NCI-H2081 treated with DMSO at 0.1 percent for 48 hours (cell line): ENCODE measurements around the gene SCUBE1.
A peak's percentile ranks its signal among the peaks of the same experiment; 100 is the strongest.

Experiments
- DNase-seq: peaks from one replicate; lab custom pipeline; 2025; lab: John Stamatoyannopoulos, UW

Gene SCUBE1

DNA sequence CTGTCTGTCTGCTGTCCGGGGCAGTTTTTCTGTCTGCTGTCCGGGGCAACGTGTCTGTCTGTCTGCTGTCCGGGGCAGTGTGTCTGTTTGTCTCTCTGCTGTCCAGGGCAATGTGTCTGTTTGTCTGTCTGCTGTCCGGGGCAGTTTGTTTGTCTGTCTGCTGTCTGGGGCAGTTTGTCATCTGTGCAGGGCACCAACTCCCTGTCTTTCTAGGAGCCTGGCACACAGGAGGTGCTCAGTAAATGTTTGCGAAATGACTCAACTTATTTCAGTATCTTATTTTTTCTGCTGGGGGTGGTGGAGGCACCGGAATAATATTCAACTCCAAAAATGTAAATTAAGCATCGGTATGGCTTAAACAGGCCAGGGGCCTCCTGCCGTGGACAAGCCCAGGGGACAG lies 144.2 kb downstream of the SCUBE1 start:
- DNase-seq, result no peak

DNA sequence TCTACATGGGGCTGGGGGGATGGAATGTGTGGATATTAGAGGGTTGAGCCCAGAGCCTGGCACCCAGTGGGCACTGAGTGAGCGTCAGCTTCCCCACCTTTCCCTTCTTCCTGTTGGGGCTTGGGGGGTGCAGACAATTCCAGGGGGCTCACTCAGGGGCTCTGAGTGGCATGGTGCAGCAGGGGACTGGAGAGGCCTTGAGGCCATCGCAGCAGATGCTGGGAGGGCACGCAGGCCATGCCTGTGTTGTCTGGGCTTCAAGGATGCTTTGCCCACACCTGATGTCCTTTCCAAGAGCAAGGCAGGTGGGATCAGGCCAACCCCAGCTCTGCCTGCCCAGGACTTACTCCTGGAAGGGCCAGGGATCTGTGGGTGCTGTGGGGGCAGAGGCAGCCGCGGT lies 145.0 kb downstream of the SCUBE1 start:
- DNase-seq, result no peak

GRCh38 chr22:43197271-43197941 lies 145.8 kb downstream of the SCUBE1 start:
- no peak for DNase-seq

DNA sequence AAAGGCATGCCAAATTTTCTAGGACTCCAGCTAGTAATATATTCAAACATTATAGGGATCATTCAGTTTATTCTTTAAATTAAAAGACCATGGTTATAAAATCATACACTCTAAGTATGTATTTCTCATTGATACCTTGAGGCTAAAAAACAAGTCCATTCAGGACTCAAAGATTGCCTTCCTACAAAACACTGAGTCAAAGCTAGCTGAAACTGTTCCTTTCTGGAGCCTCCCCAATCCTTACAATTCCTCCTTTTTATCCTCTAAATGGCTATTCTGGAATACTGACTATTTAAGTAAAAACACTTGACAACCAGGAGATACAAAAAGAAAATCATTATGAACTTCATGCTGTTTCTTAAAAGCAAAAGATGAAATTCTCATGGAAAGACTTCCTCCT lies 151.3 kb downstream of the SCUBE1 start:
- DNase-seq, result no peak

GRCh38 chr22:43188829-43189545 lies 154.2 kb downstream of the SCUBE1 start:
- no peak for DNase-seq

DNA sequence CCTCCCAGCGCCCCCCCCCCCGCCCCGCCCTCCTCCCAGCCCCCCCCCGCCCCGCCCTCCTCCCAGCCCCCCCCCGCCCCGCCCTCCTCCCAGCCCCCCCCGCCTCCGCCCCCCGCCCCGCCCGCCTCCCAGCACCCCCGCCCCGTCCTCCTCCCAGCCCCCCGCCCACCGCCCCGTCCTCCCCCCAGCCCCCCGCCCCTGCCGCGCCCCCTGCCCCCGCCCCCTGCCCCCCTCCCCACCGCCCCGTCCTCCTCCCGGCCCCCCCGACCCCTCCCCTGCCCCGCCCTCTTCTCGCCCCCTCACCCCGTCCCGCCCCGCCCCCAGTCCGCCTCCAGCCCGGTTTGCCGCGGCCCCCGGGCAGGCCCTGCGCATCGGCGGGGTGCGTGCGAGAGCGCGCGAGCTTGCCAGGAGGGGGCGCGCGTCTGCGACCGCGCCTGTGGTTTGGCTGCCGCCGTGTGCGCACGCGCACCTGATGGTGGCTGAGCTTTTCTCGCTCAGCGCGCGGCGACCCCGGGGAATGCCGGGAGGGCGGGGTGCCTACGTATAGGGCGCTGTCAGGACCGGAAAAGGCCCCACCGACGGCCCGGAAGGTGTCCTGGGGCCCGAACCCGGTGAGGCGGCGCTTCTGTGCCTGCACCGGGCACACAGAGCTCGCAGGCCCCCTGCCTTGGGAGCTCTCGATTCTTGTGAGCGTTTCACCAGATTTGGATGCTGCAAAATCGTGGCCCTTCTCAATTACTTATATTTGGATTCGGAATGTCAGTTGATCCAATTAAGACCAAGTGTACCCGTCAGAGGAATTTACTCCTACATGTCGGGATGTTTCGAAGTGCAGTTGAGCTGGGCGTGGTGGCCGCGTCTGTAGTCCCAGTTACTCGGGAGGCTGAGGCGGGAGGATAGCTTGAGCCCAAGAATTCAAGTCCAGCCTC lies 155.7 kb downstream of the SCUBE1 start:
- peak; percentile 74 for DNase-seq

GRCh38 chr22:43186272-43187170 lies 156.7 kb downstream of the SCUBE1 start, which contains the start of gene TTLL12:
TTLL12 (minus strand) TSS chr22:43187134; CDS start chr22:43187069, 65 bp downstream.
- no peak for DNase-seq

DNA sequence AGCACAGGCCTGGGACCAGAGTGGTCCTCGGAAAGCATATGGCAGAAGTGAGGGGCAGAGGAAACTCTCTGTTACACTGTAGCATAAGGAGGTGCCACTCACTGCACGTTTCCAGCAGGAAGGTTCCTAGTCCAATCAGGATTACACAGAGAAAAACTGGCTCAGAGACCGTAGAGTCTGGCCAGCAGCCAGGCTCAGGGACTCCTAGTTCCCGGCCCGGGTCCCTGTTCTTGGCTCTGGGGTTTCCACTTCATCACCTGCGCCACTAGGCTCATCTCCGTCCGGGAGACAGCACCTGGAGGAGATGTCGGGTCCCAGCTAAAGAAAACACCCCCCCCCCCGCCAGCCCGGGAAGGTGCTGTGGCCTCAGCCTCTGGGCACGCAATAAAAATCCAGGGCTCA lies 157.3 kb downstream of the SCUBE1 start:
- DNase-seq, result no peak

DNA sequence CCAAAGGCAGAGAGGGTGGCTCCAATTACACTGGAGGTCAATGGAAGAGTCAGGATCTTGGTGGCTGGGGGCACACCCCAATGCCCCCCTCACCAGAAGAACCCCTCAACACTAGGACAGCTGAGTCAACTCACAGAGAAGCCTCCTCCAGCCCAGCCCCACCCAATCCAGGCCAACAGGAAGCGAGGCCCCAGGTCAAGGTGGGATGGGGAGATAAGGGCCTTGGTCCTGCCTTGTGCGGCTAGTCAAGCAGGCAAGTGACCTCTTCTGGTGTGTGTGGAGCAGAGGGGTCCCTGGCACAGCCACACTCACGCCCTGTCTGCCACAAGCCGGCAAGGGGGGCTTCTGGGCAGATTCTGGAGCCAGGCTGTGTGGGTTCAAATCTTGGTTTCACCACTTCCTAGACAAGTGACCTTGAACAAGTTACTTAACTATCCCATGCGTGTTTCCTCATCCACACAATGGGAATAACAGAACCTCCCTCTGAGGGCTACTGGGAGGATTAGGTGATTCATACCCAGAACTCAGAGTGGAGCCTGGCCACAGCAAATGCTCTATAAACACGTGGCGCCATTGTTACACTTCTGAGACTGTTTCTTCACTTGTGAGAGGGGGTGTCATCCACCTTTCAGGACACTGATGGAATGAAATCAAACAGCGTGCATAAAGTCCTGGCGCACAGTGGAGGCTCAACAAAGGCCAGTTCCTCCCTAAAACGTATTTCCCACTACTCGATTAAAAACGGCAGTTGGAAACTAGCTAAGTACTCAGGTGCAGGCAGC lies 159.5 kb downstream of the SCUBE1 start:
- DNase-seq, result no peak

- DNase-seq, result no peak
These were observed 160.4 kb downstream of the SCUBE1 start for GRCh38 chr22:43182726-43183125.

DNA sequence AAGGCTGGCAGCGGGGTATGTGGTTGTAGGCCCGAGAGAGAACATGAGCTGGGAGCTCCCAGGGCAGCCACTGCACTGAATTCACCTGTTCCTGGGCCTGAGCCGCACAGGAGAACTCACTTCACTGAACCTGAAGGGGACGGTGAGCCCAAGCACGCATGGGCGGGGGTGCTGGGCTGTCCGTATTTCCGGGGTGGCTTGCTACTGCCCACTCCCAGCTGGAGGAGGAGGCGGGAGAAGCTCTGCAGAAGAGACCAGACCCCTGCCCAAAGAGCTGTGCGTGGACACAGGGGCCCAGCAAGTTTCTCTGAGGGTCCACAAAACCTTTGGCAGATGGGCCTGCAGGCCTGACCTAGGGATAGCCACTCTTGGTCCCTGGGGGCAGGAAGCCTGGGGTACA lies 161.1 kb downstream of the SCUBE1 start:
- no peak for DNase-seq

DNA sequence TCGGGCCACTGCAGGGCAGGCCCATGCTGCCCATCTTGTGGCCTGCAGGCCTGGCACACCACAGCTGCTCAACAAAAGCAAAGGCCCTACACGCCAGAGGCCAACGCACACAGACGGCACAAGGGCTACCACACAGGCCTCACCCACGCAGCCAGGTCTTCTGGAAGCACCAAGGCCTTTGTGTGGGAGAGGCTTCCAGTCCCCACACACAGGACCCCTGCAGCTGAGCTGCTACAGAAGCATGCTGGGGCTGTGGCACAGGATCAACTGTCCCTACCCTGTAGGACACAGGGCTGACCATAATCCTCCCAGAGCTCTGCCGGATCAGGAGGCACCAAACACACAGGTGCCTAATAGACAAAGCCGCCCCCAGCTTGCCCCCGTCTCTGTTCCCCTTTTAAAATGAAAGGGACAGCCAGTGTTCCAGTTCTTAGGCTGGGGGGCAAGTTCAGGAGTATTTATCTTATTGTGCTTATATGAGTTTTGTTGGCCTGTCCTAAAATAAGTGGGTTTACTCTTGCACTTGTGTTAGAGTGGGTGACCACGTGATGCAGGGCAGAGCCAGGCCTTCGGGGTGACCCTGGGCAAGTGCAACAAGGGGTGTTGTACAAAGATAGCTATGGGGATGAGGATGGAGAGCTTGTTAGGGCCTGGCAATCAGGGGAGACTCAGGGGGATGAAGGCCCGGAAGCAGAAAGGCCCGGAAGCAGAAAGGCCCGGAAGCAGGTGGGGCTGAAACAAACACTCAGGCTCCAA lies 161.7 kb downstream of the SCUBE1 start:
- DNase-seq, result no peak

- DNase-seq, result no peak
These were observed 162.5 kb downstream of the SCUBE1 start for GRCh38 chr22:43180670-43181069.

DNA sequence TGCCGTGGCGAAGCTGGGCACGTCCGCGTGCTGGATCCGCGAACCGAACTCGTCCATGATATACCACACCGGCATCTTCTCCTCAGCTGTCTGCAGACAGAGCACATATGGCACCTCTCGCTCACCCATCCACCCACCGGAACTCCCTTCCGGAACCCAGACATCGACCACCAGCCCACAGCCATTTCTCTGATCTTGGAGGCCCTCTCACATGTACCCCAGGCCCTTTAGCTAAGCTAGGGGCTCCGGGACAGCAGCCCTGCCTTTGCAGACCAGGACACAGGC lies 163.3 kb downstream of the SCUBE1 start:
- no peak for DNase-seq

DNA sequence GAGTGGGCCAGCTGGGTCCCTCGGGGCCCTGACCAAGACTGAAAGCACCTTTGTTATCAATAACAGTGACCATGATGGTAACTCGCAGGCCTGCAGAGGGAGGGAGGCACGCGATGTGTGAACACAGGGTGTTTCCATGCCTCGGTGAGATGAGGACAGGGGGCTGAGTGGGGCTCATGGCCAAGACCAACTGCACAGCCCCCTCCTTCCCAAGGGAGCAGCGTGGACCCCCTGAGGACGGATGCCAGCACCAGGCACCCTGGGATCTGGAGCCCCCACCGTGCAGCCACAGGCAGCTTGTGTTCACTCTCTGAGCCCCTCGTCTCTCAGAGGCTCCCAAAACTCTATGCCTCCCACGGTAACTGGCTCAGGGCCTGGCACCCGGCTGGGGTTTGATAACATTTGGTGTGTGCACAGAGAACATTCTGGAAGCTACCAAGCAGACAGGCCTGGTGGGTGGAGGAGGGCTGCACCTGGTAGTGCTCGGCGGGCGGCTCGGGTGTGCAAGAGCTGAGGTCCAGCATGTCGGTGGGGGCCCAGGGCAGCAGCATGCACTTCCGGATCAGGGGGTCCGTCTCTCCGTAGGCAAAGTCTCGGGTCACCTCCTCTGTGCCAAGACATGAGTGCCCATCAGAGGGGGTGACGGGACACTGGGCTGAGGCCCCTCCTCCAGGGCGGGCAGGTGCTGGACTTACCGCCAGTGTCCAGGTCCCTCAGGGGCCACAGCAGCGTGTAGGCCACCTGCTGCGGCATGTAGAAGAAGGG lies 163.8 kb downstream of the SCUBE1 start:
- DNase-seq, result no peak

DNA sequence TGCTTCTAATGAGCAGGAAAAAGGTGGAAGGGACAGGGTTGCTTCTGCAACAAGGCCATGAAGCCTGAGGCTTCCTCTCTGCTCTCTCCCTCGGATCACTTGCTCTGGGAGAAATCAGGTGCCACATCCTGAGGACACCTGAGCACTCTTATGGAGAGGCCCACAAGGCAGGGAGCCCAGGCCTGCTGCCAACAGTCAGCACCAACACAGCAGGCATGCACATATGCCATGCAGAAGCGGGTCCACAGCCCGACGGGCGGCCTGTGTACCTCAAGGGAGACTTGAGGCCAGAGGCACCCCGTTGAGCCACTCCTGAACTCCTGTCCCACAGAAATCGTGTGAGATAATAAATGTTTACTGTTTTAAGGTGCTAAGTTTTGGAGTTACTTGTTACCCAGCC lies 165.7 kb downstream of the SCUBE1 start:
- DNase-seq, result no peak

DNA sequence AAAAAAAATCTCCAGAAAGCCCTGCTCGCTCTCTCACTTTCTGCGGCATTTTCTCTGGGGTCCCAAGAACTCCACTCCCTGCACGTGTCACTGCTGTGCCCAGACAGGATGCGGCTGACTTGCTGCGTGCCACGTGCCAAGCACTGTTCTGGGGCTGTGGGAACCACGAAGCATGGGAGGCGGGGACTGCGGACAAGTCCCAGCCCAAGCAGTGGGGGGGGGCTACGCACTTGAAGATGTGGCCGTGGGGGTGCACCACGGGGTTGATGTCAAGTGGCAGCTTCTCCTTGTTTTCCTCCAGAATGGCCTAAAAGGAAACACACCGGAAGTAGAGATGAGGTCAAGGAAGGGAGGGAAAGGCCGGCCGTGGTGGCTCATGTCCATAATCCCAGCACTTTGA lies 167.1 kb downstream of the SCUBE1 start:
- DNase-seq, result no peak

- DNase-seq, result no peak
These were observed 168.1 kb downstream of the SCUBE1 start for GRCh38 chr22:43174941-43175531.
